GM12874 (cell line): ENCODE data around the gene ZBTB7B.

Experiments
- CTCF ChIP-seq: IDR thresholded peaks from 2 replicates; pipeline ENCODE4 v1.5.1; 2011; ENCODE audit warnings: low read depth, mild to moderate bottlenecking, control low read depth, low read length, moderate library complexity; ENCODE audit not compliant: insufficient read depth

The ZBTB7B gene

GRCh38 chr1:154963643-154964042, 39.0 kb upstream of the ZBTB7B start:
- TF ChIP-seq CTCF = no peak

- TF ChIP-seq CTCF = no peak
These were observed 38.2 kb upstream of the ZBTB7B start for GRCh38 chr1:154964359-154964758.

- no peak for TF ChIP-seq CTCF
These were observed 36.5 kb upstream of the ZBTB7B start for GRCh38 chr1:154966111-154966510.

- TF ChIP-seq CTCF = no peak
These were observed 35.2 kb upstream of the ZBTB7B start for GRCh38 chr1:154967331-154967950.

GRCh38 chr1:154968731-154969130, 33.9 kb upstream of the ZBTB7B start:
- no peak for TF ChIP-seq CTCF

GRCh38 chr1:154969246-154969645, 33.4 kb upstream of the ZBTB7B start:
- no peak for TF ChIP-seq CTCF

GRCh38 chr1:154969860-154970452, 32.6 kb upstream of the ZBTB7B start:
- no peak for TF ChIP-seq CTCF
